SK-N-MC (cell line): ENCODE results near the gene ERMP1.

Experiments
- EZH2 ChIP-seq: fragments of 200-600 bp; sonication (generic); IDR thresholded peaks from one replicate; pipeline ENCODE4 v1.6.1; 2017; ENCODE audit warnings: antibody characterized with exemption
- FOXP2 ChIP-seq: optimal IDR thresholded peaks from 2 replicates; pipeline ENCODE3; 2011; ENCODE audit warnings: mild to moderate bottlenecking, moderate library complexity; ENCODE audit not compliant: insufficient read depth; ENCODE audit errors: extremely low read length, control extremely low read depth
- POLR2AphosphoS5 ChIP-seq: IDR thresholded peaks from 2 replicates; pipeline ENCODE4 v1.6.1; 2012; ENCODE audit warnings: mild to moderate bottlenecking, low read depth, low read length, borderline replicate concordance

DNA sequence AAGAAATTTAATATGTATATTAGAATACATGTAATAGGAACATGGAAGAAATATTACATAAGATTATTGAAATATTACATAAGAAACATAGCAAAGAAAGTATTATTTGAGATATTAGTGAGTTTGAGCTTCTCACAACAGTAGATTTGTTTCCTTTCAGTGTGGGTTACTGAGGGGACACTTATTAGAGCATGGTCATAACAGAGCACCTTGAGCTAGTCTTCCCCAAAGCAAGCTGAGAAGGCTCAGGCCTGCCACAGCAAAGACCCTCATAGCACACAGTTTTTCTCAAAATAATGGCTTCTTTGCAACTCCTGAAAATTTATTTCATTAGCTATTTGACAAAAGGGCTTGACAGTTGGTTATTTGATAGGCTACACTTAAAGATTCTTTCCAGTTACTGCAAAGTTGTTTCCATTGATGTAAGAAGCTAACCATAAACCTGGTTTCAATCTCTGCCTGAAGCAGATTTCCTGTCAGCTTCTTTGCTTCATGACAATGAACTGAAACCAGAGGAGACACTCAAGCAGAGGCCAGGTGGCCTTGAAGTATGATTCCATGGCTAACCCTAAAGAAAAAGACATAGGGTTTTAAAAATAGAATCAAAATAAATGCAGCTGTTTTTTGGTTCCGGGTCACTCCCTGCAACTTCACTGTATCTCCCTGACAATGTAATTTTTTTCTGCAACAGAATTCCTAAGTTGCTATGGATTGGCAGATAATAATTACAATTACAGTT is 68.6 kb downstream of the ERMP1 start:
- no peak for TF ChIP-seq EZH2
- no peak for TF ChIP-seq POLR2AphosphoS5
- TF ChIP-seq FOXP2: no peak
